Mesenchymal stem cell (in vitro differentiated cells and primary cell): Measurements from ENCODE around the gene BTG2.
A peak's percentile ranks its signal among the peaks of the same experiment; 100 is the strongest.

Experiments used
- DNase-seq: peaks from one replicate; pipeline ENCODE4 v3.0.0-alpha.2; 2013
- H2AFZ ChIP-seq: one replicate; pipeline ENCODE4 v1.6.1; 2013; ENCODE audit warnings: low read depth, mild to moderate bottlenecking, control low read depth, inconsistent platforms, low read length, moderate library complexity
- H2AK5ac ChIP-seq: 2 replicates; pipeline ENCODE4 v1.6.1; 2013; ENCODE audit warnings: low read length, moderate library complexity, mild to moderate bottlenecking, inconsistent platforms; ENCODE audit not compliant: severe bottlenecking
- H2BK120ac ChIP-seq: one replicate; pipeline ENCODE4 v1.6.1; 2013; ENCODE audit warnings: low read depth, mild to moderate bottlenecking, inconsistent platforms, low read length, moderate library complexity
- H2BK12ac ChIP-seq, 2 experiments: one replicate each; pipeline ENCODE4 v1.6.1; 2013; ENCODE audit warnings: inconsistent platforms in 2 of 2, low read length in 2 of 2, mild to moderate bottlenecking in 2 of 2, moderate library complexity in 2 of 2, control low read depth in 1 of 2
- H2BK15ac ChIP-seq: one replicate; pipeline ENCODE4 v1.6.1; 2013; ENCODE audit warnings: mild to moderate bottlenecking, low read depth, inconsistent platforms; ENCODE audit not compliant: poor library complexity, severe bottlenecking
- H2BK5ac ChIP-seq: 2 replicates; pipeline ENCODE4 v1.6.1; 2013; ENCODE audit warnings: low read depth, mild to moderate bottlenecking, low read length, control low read depth, inconsistent platforms; ENCODE audit not compliant: poor library complexity, severe bottlenecking
- H3K14ac ChIP-seq, 2 experiments: one replicate each; pipeline ENCODE4 v1.6.1; 2013; ENCODE audit warnings: inconsistent platforms in 2 of 2, low read length in 2 of 2, control low read depth in 1 of 2, mild to moderate bottlenecking in 1 of 2, moderate library complexity in 1 of 2
- H3K18ac ChIP-seq, 2 experiments: one replicate each; pipeline ENCODE4 v1.6.1; 2013; ENCODE audit warnings: inconsistent platforms in 2 of 2, low read length in 2 of 2, control low read depth in 1 of 2, low read depth in 1 of 2, mild to moderate bottlenecking in 1 of 2
- H3K23ac ChIP-seq, 2 experiments: one replicate each; pipeline ENCODE4 v1.6.1; 2013; ENCODE audit warnings: inconsistent platforms in 2 of 2, low read length in 2 of 2, mild to moderate bottlenecking in 2 of 2, moderate library complexity in 2 of 2, control low read depth in 1 of 2
- H3K27ac ChIP-seq: 2 replicates; pipeline ENCODE4 v1.5.1; 2013; ENCODE audit warnings: mild to moderate bottlenecking, moderate library complexity, low read length, control low read depth, inconsistent platforms; ENCODE audit not compliant: poor library complexity, severe bottlenecking
- H3K27me3 ChIP-seq, 2 experiments: 2 replicates each; pipeline versions ENCODE4 v1.6.1 to v1.7.0; 2013; ENCODE audit warnings: low read length in 2 of 2, mild to moderate bottlenecking in 2 of 2, moderate library complexity in 2 of 2, control low read depth in 1 of 2, inconsistent platforms in 1 of 2; ENCODE audit not compliant: control insufficient read depth in 1 of 2, insufficient read depth in 1 of 2
- H3K36me3 ChIP-seq, 2 experiments: 2 replicates each; pipeline versions ENCODE4 v1.6.1 to v1.7.0; 2013; ENCODE audit warnings: low read length in 2 of 2, control low read depth in 1 of 2, inconsistent platforms in 1 of 2, low read depth in 1 of 2, mild to moderate bottlenecking in 1 of 2; ENCODE audit not compliant: insufficient read depth in 2 of 2, control insufficient read depth in 1 of 2
- H3K4ac ChIP-seq, 2 experiments: one replicate each; pipeline ENCODE4 v1.6.1; 2013; ENCODE audit warnings: inconsistent platforms in 2 of 2, low read length in 2 of 2, mild to moderate bottlenecking in 2 of 2, moderate library complexity in 2 of 2, control low read depth in 1 of 2, low read depth in 1 of 2
- H3K4me1 ChIP-seq: 2 replicates; pipeline ENCODE4 v1.6.1; 2013; ENCODE audit warnings: low read depth, low read length, control low read depth; ENCODE audit not compliant: control insufficient read depth, insufficient read depth
- H3K4me2 ChIP-seq: 2 replicates; pipeline ENCODE4 v1.6.1; 2013; ENCODE audit warnings: low read length, mild to moderate bottlenecking, inconsistent platforms; ENCODE audit not compliant: poor library complexity, severe bottlenecking
- H3K4me3 ChIP-seq, 2 experiments: 2 replicates each; pipeline versions ENCODE4 v1.5.1 to v1.7.0; 2013; ENCODE audit warnings: low read length in 2 of 2, mild to moderate bottlenecking in 2 of 2, control low read depth in 1 of 2, low read depth in 1 of 2; ENCODE audit not compliant: insufficient read depth in 1 of 2
- H3K79me1 ChIP-seq: replicated peaks from 2 replicates; pipeline ENCODE4 v1.6.1; 2013; ENCODE audit warnings: mild to moderate bottlenecking, control low read depth, low read length, inconsistent platforms; ENCODE audit not compliant: poor library complexity, severe bottlenecking
- H3K9ac ChIP-seq: 2 replicates; pipeline ENCODE4 v1.7.0; 2013; ENCODE audit warnings: mild to moderate bottlenecking, low read length, moderate library complexity
- H3K9me3 ChIP-seq: 2 replicates; pipeline ENCODE4 v1.7.0; 2013; ENCODE audit warnings: mild to moderate bottlenecking, low read length; ENCODE audit not compliant: control insufficient read depth
- H4K8ac ChIP-seq: one replicate; pipeline ENCODE4 v1.6.1; 2013; ENCODE audit warnings: inconsistent platforms, mild to moderate bottlenecking, low read length, moderate library complexity
- H4K91ac ChIP-seq: one replicate; pipeline ENCODE4 v1.6.1; 2013; ENCODE audit warnings: mild to moderate bottlenecking, low read length, inconsistent platforms
- WGBS: methylation state at CpG from one replicate; pipeline ENCODE4 v1.1.7; 2013; ENCODE audit warnings: mixed read lengths; 5-methylcytosine and 5-hydroxymethylcytosine counted together

Gene BTG2

GRCh38 chr1:203316626-203317093, 11.3 kb downstream of the BTG2 start:
- Histone ChIP-seq H3K4me2 (no peak overlapping the region), H3K4ac (no peak overlapping the region), H3K27me3 (peaks cover 14 to 52% of the 10 kb centered on the region in 2 experiments), H2BK120ac (no peak overlapping the region), H2AFZ (no peak overlapping the region), H2BK12ac (no peak overlapping the region), H3K14ac (no peak overlapping the region), H4K91ac (no peak overlapping the region), H2BK5ac (no peak overlapping the region), H3K23ac (no peak overlapping the region), H3K79me1 (no peaks in the 10 kb centered on the region), H2BK15ac (no peak overlapping the region), H3K27ac (no peak overlapping the region), H3K4me3 (no peak overlapping the region), H3K9ac (no peak overlapping the region), H2AK5ac (no peak overlapping the region), H4K8ac (no peak overlapping the region), H3K36me3 (no peaks in the 10 kb centered on the region), H3K9me3 (no peaks in the 10 kb centered on the region), H3K18ac (no peak overlapping the region), H3K4me1 (peaks cover 5% of the 10 kb centered on the region)
- peak; percentile 20 for DNase-seq
- 43% methylated on average over 4 of the region's 4 CpGs for WGBS

GRCh38 chr1:203317429-203318228, 12.3 kb downstream of the BTG2 start:
- Histone ChIP-seq H3K27me3 (peaks cover 17 to 62% of the 10 kb centered on the region in 2 experiments), H3K18ac (no peak overlapping the region), H3K4ac (no peak overlapping the region), H2BK15ac (no peak overlapping the region), H2BK12ac (no peak overlapping the region), H3K4me3 (no peak overlapping the region), H3K36me3 (no peaks in the 10 kb centered on the region), H3K14ac (no peak overlapping the region), H3K4me2 (no peak overlapping the region), H2BK5ac (no peak overlapping the region), H3K9ac (no peak overlapping the region), H3K9me3 (no peaks in the 10 kb centered on the region), H3K79me1 (no peaks in the 10 kb centered on the region), H2AFZ (no peak overlapping the region), H3K4me1 (peaks cover 5% of the 10 kb centered on the region), H2AK5ac (no peak overlapping the region), H2BK120ac (no peak overlapping the region), H3K27ac (no peak overlapping the region), H4K8ac (no peak overlapping the region), H3K23ac (no peak overlapping the region), H4K91ac (no peak overlapping the region)
- 73% methylated on average over 5 of the region's 7 CpGs for whole genome bisulfite sequencing
- DNase-seq, result no peak

GRCh38 chr1:203318229-203318517, 12.9 kb downstream of the BTG2 start:
- H2AFZ ChIP-seq, result no peak overlapping the region

GRCh38 chr1:203320591-203321272, 15.4 kb downstream of the BTG2 start:
- WGBS, result 41% methylated on average over 6 of the region's 6 CpGs
- H3K9me3 ChIP-seq, result no peaks in the 10 kb centered on the region

More at GRCh38 chr1:203318229-203318517, 12.9 kb downstream of the BTG2 start:
- H3K4me1 ChIP-seq, result peaks cover 5% of the 10 kb centered on the region
- no peak overlapping the region for H2AK5ac ChIP-seq
- no peak overlapping the region for H3K14ac ChIP-seq
- H3K23ac ChIP-seq, result no peak overlapping the region
- 100% methylated on average over 1 of the region's 1 CpG for WGBS
- DNase-seq, result no peak
- H4K8ac ChIP-seq, result no peak overlapping the region
- no peak overlapping the region for H3K4ac ChIP-seq
- no peak overlapping the region for H2BK120ac ChIP-seq
- H2BK12ac ChIP-seq, result no peak overlapping the region
- no peak overlapping the region for H4K91ac ChIP-seq
- no peaks in the 10 kb centered on the region for H3K9me3 ChIP-seq
- no peak overlapping the region for H3K9ac ChIP-seq
- no peak overlapping the region for H2BK5ac ChIP-seq
- no peak overlapping the region for H3K27ac ChIP-seq
- H3K4me2 ChIP-seq, result no peak overlapping the region
- peaks cover 17 to 68% of the 10 kb centered on the region in 2 experiments for H3K27me3 ChIP-seq
- no peak overlapping the region for H2BK15ac ChIP-seq
- H3K4me3 ChIP-seq, result no peak overlapping the region
- H3K18ac ChIP-seq, result no peak overlapping the region
- no peaks in the 10 kb centered on the region for H3K79me1 ChIP-seq
- H3K36me3 ChIP-seq, result no peaks in the 10 kb centered on the region

More at GRCh38 chr1:203320591-203321272, 15.4 kb downstream of the BTG2 start:
- Histone ChIP-seq H3K14ac (peak overlapping the region in 1 of 2 experiments; percentile 19), H4K8ac (no peak overlapping the region), H2AK5ac (no peak overlapping the region), H3K18ac (no peak overlapping the region), H2AFZ (no peak overlapping the region), H2BK120ac (no peak overlapping the region), H4K91ac (no peak overlapping the region), H3K27ac (no peak overlapping the region), H3K4me3 (no peak overlapping the region), H2BK12ac (peak overlapping the region in 1 of 2 experiments; percentile 1), H3K4ac (no peak overlapping the region), H3K9ac (no peak overlapping the region), H3K4me1 (peaks cover 12% of the 10 kb centered on the region), H2BK5ac (no peak overlapping the region), H3K23ac (no peak overlapping the region), H3K27me3 (peaks cover 25 to 92% of the 10 kb centered on the region in 2 experiments), H3K36me3 (no peaks in the 10 kb centered on the region), H3K4me2 (no peak overlapping the region), H3K79me1 (no peaks in the 10 kb centered on the region), H2BK15ac (peak overlapping the region; percentile 34)
- peak; percentile 33 for DNase-seq
